Fibroblast of lung (primary cell): ENCODE results near the gene VWF.

Experiments
- CTCF ChIP-seq, 2 donors: IDR thresholded peaks in 1 of 2; conservative IDR thresholded peaks in 1 of 2; 1 replicate in 1 of 2; 2 replicates in 1 of 2; pipeline ENCODE4 v1.5.1; 2011 to 2012; ENCODE audit warnings: low read length in 2 of 2, control low read depth in 1 of 2, inconsistent platforms in 1 of 2, low read depth in 1 of 2, mild to moderate bottlenecking in 1 of 2
- EZH2 ChIP-seq: IDR thresholded peaks from 2 replicates; pipeline ENCODE4 v1.5.1; 2012; ENCODE audit warnings: low read length, control low read depth, mild to moderate bottlenecking; ENCODE audit errors: missing control alignments

- peak; percentile 95 to 97 for TF ChIP-seq CTCF (conservative IDR thresholded peaks at IDR 0.05 in 1 of 2, IDR thresholded peaks at IDR 0.05 in 1 of 2; ENCODE audit: low read depth in 1 of 2, low read length in 2 of 2)
- TF ChIP-seq EZH2, result no peak
These were observed 135.8 kb downstream of the VWF start for GRCh38 chr12:5988659-5989116.
